GM12865 (cell line): ENCODE results near the gene TMEM158.
A peak's percentile ranks its signal among the peaks of the same experiment; 100 is the strongest.

Experiments
- DNase-seq: peaks from one replicate; pipeline ENCODE4 v3.0.0; 2010; ENCODE audit warnings: low read depth
- H3K4me3 ChIP-seq: 2 replicates; pipeline ENCODE4 v1.5.1; 2011; ENCODE audit warnings: mild to moderate bottlenecking, low read depth, low read length, control low read depth
- TF ChIP-seq, protein P1 (sequence below): IDR thresholded peaks from 2 replicates; pipeline ENCODE4 v1.5.1; 2011; ENCODE audit warnings: low read length, control low read depth, low read depth, inconsistent platforms; ENCODE audit not compliant: insufficient read depth; ENCODE audit errors: missing control alignments

The TMEM158 gene

DNA sequence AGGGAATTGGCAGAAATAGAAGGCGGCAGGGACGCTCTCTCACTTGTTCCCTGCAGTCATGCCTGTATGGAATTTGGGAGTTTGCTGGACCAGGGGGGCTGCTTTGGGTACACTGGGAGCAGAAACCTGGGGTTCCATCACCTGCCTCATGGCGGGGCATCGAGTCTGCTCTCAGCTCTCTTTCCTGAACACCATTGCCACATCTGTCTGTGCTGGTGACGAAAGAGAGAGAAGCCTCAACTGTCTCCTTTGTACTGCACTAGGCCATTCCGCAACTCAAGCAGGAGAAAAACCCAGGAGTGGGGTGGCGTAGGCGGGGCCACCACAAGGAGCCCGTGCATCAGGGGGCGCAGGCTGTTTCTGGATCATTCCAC is 14.0 kb downstream of the TMEM158 start:
- H3K4me3 ChIP-seq = no peak overlapping the region
- no peak for DNase-seq
- TF ChIP-seq, protein P1, sequence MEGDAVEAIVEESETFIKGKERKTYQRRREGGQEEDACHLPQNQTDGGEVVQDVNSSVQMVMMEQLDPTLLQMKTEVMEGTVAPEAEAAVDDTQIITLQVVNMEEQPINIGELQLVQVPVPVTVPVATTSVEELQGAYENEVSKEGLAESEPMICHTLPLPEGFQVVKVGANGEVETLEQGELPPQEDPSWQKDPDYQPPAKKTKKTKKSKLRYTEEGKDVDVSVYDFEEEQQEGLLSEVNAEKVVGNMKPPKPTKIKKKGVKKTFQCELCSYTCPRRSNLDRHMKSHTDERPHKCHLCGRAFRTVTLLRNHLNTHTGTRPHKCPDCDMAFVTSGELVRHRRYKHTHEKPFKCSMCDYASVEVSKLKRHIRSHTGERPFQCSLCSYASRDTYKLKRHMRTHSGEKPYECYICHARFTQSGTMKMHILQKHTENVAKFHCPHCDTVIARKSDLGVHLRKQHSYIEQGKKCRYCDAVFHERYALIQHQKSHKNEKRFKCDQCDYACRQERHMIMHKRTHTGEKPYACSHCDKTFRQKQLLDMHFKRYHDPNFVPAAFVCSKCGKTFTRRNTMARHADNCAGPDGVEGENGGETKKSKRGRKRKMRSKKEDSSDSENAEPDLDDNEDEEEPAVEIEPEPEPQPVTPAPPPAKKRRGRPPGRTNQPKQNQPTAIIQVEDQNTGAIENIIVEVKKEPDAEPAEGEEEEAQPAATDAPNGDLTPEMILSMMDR = no peak

DNA sequence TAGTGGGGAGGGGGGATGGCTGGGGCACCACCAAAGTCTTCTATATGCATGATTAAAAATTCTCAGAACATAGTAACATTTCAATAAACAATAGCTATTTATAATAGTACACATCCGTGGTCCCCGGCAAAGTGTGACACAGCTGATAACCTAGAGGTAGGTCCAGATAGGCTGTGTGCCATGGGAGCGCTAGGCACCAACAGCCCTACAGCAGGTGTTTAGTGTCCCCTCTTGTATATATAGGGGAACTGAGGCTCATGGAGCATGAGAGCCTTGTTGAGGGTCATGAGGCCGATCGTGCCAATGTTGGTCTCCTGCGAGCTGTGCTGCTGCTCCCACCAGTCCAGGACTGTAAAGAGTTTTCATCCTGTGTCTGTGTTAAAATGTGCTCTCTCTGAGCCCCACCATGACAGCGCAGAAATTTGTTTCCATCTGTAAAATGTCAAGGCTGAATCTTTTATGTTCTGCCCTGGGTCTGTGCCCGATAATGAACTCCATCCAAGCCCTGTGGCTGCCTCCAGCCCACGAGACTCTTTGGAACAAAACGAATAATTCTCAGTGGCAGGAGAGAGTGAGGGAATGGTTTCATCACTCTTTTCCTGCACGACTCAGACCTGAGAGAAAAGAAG is 14.5 kb downstream of the TMEM158 start:
- no peak for DNase-seq
- TF ChIP-seq, protein P1 = no peak
- H3K4me3 ChIP-seq = no peak overlapping the region

DNA sequence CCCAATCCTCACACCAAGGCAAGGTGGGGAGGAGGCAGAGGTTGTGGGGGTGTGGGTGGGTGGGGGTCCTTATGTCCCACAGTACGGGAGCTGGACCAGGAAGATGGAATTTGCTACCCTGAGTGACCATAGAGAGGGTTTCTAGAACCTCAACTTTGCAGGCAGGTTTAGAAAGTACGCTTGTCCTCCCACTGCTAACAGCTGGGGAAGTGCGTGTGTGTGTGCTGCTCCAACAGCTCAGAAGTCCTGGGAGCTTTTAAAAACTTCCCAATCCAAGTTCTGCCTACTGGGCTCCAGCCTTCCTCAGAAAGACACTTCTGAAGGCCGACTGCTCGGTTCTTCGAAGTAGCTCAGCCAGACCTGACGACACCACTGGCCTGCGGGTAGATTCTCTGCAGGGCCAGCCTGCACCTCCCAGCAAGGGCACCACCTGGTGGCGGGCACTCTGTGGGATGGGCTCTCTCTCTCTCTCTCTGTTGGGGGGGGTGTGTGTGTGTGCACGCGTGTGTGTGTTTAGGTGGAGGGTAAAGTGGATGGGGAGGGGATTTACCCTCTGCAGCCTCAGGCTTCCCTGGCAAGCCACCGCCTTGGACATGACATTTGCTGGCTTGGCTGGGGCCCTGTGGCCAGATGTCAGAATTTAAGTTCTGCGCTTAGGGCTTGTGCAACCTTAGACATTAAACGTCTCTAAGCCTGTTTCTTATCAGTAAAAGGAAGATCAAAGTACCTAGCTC is 15.6 kb downstream of the TMEM158 start:
- TF ChIP-seq, protein P1 = peak; percentile 78
- peak; percentile 78 for DNase-seq
- H3K4me3 ChIP-seq = no peak overlapping the region

DNA sequence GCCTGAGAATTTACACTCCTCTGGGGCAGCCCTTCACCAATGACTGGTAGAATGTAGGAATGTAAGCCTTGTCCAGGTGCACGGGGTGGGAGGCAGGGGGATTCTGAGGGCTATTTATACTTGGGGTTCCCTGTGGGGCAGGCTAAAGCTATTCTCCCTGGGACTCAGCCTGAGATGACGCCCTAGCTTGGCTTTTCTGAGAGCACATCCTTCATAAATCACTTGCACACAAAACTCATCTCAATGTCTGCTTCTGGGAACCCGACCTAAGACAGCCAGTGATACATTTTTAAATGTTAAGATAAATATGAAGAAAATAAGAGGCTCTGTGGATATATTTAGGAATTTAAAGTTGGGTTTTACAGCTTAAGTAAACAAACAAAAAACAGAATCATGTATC is 16.6 kb downstream of the TMEM158 start:
- no peak for DNase-seq
- TF ChIP-seq, protein P1 = no peak
- no peak overlapping the region for H3K4me3 ChIP-seq

DNA sequence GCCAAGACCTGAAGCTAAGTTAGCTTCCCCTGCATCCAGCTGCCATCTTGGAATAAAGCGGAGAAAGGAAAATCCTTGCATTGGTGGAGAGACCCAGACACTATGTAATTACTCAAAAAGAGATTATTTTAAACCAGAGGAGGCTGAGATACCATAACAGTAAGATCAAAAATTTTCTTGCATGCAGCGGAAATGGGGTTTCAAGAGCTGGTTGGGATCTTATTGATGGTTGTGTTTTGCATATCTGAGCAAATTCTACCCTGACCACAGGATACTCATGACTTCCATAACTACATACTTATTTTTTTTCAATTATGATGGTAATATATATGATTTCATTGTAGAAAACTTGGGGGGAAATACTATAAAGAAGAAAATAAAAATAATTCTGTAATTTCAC is 17.5 kb downstream of the TMEM158 start:
- TF ChIP-seq, protein P1 = no peak
- peak; percentile 52 for DNase-seq
- no peak overlapping the region for H3K4me3 ChIP-seq

DNA sequence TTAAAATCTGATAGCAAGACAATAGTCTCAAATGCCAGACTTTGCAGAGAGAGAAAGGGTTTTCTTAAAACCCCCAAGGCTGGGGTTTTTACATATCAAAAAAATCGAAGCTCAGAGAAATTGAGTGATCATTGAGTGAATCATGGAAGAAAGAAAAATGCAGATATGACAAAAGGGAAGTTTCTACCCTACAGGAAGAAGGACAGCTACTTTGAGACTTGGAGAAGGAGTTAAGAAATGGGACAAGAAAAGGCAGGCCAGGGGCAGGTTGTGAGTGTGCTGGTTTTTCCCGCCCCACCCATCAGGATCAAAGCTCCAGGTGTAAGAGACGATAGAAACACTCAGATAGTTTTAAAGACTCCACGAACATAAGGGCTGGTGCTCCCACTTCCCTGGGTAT is 18.6 kb downstream of the TMEM158 start:
- TF ChIP-seq, protein P1 = no peak
- H3K4me3 ChIP-seq = no peak overlapping the region
- no peak for DNase-seq

DNA sequence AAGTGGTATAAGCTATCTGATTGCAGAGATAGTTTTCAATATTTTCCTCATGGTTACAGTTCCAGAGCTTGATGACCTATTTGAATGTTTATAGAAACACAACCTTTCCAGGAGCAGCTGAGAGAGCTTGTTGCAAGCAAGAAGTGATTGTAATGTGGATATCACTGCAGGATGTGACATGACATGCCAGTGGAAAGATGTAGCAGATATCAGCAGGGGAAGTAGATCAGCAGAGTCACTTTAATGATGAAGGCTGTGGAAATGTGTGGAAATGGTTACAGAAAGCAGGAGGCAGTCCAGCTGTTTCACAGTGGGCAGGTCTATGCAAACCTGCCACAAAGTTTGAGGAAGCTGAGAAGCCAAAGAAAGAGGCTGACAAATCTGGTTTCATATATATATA is 21.0 kb downstream of the TMEM158 start:
- no peak for DNase-seq
- TF ChIP-seq, protein P1 = no peak
- no peak overlapping the region for H3K4me3 ChIP-seq
